GM21717 (cell line): ENCODE results near the gene GJB1.
"Not testable (repeated sequence)": the region's sequence is repeated elsewhere in the genome, so short reads cannot be mapped to it uniquely, and the experiment has no call there.

Source experiments
- ATAC-seq: cut with Tn5 transposase; IDR thresholded peaks from one replicate; pipeline ENCODE4 v1.9.1; 2021; ENCODE audit warnings: mild to moderate bottlenecking, moderate library complexity; ENCODE audit not compliant: unreplicated experiment

Gene GJB1

DNA sequence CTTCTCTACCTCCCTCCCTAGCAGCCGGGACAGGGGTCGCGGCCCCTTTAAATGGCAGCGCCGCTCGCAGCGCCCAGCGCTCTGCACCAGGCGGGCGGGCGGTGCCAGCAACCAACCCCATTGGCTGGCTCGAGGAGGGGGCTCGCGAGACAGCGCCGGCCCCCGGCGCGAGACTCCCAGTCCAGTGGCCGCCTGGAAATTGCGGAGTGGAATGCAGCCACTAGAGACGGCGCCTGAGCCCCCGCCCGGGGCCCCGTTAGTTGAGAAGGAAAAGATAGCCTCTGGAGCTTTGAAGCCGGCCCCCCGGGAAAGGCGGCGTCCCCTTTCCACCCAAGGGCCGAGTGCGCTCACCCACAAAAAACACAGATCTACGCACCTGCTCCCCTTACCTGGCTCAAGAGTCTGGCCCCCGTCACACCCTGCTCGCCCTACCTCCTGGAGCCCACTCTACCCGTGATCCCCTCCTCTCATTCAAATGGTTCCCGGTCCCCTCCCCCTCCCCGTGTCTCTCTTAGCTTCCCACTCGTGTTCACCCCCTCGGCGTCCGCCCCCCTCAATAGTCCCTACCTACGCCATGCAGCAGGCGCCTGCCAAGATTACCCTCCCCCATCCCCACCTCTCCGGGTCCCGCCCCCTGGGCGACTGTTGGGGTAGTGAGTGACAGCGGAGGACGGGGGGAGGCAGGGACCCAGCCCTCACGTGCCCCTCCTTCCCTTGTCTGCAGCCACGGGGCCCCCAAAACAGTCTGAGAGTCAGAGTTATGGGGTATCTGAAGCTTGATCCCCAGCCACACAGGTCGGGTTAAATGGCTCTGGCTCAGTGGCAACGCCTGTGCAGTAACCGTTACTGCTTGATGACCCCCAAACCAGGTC lies 31.3 kb downstream of the GJB1 start, which contains the start of gene ZMYM3:
ZMYM3 (minus strand) TSS at position 49 of the 872 bp plus-strand sequence. CDS start 885 bp downstream, outside the sequence.
- ATAC-seq: peak; percentile 74

GRCh38 chrX:71256051-71256450 lies 33.0 kb downstream of the GJB1 start:
- no peak for ATAC-seq

- no peak for ATAC-seq
These were observed 33.8 kb downstream of the GJB1 start for GRCh38 chrX:71256856-71257255.

- ATAC-seq: not testable (repeated sequence)
These were observed 45.6 kb downstream of the GJB1 start for GRCh38 chrX:71268624-71269023.

- no peak for ATAC-seq
These were observed 46.9 kb downstream of the GJB1 start for GRCh38 chrX:71269801-71270395.

DNA sequence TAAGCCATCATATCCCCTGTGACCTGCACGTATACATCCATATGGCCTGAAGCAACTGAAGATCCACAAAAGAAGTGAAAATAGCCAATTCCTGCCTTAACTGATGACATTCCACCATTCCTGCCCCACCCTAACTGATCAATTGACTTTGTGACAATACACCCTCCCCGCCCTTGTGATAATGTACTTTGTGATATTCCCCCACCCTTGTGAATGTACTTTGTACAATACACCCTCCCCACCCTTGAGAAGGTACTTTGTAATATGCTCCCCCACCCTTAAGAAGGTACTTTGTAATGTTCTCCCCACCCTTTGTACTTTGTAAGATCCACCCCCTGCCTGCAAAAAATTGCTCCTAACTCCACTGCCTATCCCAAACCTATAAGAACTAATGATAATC lies 49.3 kb downstream of the GJB1 start:
- not testable (repeated sequence) for ATAC-seq
